ENCODE data around the gene KHDC4.

GRCh38 chr1:155938220-155938627, 4.0 kb upstream of the KHDC4 start:
- TF ChIP-seq, protein P1, sequence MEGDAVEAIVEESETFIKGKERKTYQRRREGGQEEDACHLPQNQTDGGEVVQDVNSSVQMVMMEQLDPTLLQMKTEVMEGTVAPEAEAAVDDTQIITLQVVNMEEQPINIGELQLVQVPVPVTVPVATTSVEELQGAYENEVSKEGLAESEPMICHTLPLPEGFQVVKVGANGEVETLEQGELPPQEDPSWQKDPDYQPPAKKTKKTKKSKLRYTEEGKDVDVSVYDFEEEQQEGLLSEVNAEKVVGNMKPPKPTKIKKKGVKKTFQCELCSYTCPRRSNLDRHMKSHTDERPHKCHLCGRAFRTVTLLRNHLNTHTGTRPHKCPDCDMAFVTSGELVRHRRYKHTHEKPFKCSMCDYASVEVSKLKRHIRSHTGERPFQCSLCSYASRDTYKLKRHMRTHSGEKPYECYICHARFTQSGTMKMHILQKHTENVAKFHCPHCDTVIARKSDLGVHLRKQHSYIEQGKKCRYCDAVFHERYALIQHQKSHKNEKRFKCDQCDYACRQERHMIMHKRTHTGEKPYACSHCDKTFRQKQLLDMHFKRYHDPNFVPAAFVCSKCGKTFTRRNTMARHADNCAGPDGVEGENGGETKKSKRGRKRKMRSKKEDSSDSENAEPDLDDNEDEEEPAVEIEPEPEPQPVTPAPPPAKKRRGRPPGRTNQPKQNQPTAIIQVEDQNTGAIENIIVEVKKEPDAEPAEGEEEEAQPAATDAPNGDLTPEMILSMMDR (IDR thresholded peaks at IDR 0.05): peak; percentile 12 to 77 (median 63)
- TF ChIP-seq POLR2A (IDR thresholded peaks at IDR 0.05): no peak

All from body of pancreas (tissue), 4 donors.